HFF-Myc (cell line): ENCODE data around the gene CILP2.

ENCODE experiments used
- DNase-seq: peaks from one replicate; pipeline ENCODE4 v3.0.0-alpha.2; 2011; ENCODE audit warnings: low read depth; ENCODE audit errors: extremely low read depth
- H3K4me3 ChIP-seq: replicated peaks from 2 replicates; pipeline ENCODE4 v1.5.1; 2011; ENCODE audit warnings: low read depth, mild to moderate bottlenecking, control low read depth, low read length
- CTCF ChIP-seq: IDR thresholded peaks from 2 replicates; pipeline ENCODE4 v1.5.1; 2012; ENCODE audit warnings: mild to moderate bottlenecking, low read depth, low read length, control low read depth; ENCODE audit errors: missing control alignments

Gene CILP2

GRCh38 chr19:19570571-19570970 lies 32.5 kb downstream of the CILP2 start:
- DNase-seq, result no peak
- TF ChIP-seq CTCF, result no peak
- H3K4me3 ChIP-seq, result no peak overlapping the region

- H3K4me3 ChIP-seq, result no peak overlapping the region
- DNase-seq, result no peak
- no peak for TF ChIP-seq CTCF
These were observed 33.2 kb downstream of the CILP2 start for GRCh38 chr19:19571071-19571786.

GRCh38 chr19:19575411-19575810 lies 37.3 kb downstream of the CILP2 start:
- no peak for DNase-seq
- no peak for TF ChIP-seq CTCF
- no peak overlapping the region for H3K4me3 ChIP-seq

- no peak overlapping the region for H3K4me3 ChIP-seq
- TF ChIP-seq CTCF, result no peak
- no peak for DNase-seq
These were observed 40.2 kb downstream of the CILP2 start for GRCh38 chr19:19578252-19578651.

- no peak for TF ChIP-seq CTCF
These were observed 41.7 kb downstream of the CILP2 start for GRCh38 chr19:19579533-19580361.

GRCh38 chr19:19580418-19580817 lies 42.4 kb downstream of the CILP2 start:
- no peak for DNase-seq
- no peak for TF ChIP-seq CTCF
- no peak overlapping the region for H3K4me3 ChIP-seq

More at GRCh38 chr19:19579533-19580361, 41.7 kb downstream of the CILP2 start:
- no peak overlapping the region for H3K4me3 ChIP-seq
- DNase-seq, result no peak
